BE2C (cell line): Measurements from ENCODE around the gene ACTR1A.

Experiments
- DNase-seq: peaks from one replicate; pipeline ENCODE4 v3.0.0-alpha.2; 2020
- H3K27me3 ChIP-seq: fragments of 250-450 bp; sonication (Bioruptor Pico); 2 replicates; pipeline ENCODE4 v1.5.1; 2020; ENCODE audit warnings: mild to moderate bottlenecking
- H3K36me3 ChIP-seq: fragments of 250-450 bp; sonication (Bioruptor Pico); 2 replicates; pipeline ENCODE4 v1.5.1; 2020; ENCODE audit warnings: mild to moderate bottlenecking
- H3K4me1 ChIP-seq: fragments of 250-450 bp; sonication (Bioruptor Pico); 2 replicates; pipeline ENCODE4 v1.5.1; 2020
- H3K4me3 ChIP-seq: 2 replicates; pipeline ENCODE4 v1.5.1; 2011; ENCODE audit warnings: low read depth, low read length
- H3K9me3 ChIP-seq: fragments of 250-450 bp; sonication (Bioruptor Pico); 2 replicates; pipeline ENCODE4 v1.5.1; 2020
- CTCF ChIP-seq: IDR thresholded peaks from 2 replicates; pipeline ENCODE4 v1.5.1; 2012; ENCODE audit warnings: mild to moderate bottlenecking, low read depth, low read length

Gene ACTR1A

GRCh38 chr10:102522874-102523249 lies 20.4 kb upstream of the ACTR1A start:
- TF ChIP-seq CTCF: no peak
- peaks cover 6% of the 10 kb centered on the region for H3K36me3 ChIP-seq
- no peak overlapping the region for H3K4me3 ChIP-seq
- no peaks in the 10 kb centered on the region; the same call in 1 of the 2 replicates for H3K27me3 ChIP-seq
- DNase-seq: no peak
- H3K4me1 ChIP-seq: no peaks in the 10 kb centered on the region; the same call in 1 of the 2 replicates
- no peaks in the 10 kb centered on the region for H3K9me3 ChIP-seq

GRCh38 chr10:102519246-102519825 lies 16.8 kb upstream of the ACTR1A start:
- H3K27me3 ChIP-seq: no peaks in the 10 kb centered on the region; the same call in 1 of the 2 replicates
- H3K4me3 ChIP-seq: no peak overlapping the region
- no peak for DNase-seq
- H3K9me3 ChIP-seq: no peaks in the 10 kb centered on the region; the same call in 1 of the 2 replicates
- H3K36me3 ChIP-seq: peaks cover 3% of the 10 kb centered on the region
- H3K4me1 ChIP-seq: no peaks in the 10 kb centered on the region; the same call in 1 of the 2 replicates
- no peak for TF ChIP-seq CTCF

GRCh38 chr10:102517553-102517952 lies 15.0 kb upstream of the ACTR1A start:
- Histone ChIP-seq H3K36me3 (peaks cover 1% of the 10 kb centered on the region), H3K4me1 (no peaks in the 10 kb centered on the region; the same call in 1 of the 2 replicates)
- no peak for DNase-seq

GRCh38 chr10:102515724-102516123 lies 13.2 kb upstream of the ACTR1A start:
- peaks cover 10% of the 10 kb centered on the region for H3K36me3 ChIP-seq
- DNase-seq: no peak
- no peaks in the 10 kb centered on the region; the same call in 1 of the 2 replicates for H3K9me3 ChIP-seq
- no peaks in the 10 kb centered on the region for H3K27me3 ChIP-seq
- TF ChIP-seq CTCF: no peak
- no peaks in the 10 kb centered on the region for H3K4me1 ChIP-seq
- no peak overlapping the region for H3K4me3 ChIP-seq

More at GRCh38 chr10:102517553-102517952, 15.0 kb upstream of the ACTR1A start:
- TF ChIP-seq CTCF: no peak
- H3K9me3 ChIP-seq: no peaks in the 10 kb centered on the region; the same call in 1 of the 2 replicates
- H3K4me3 ChIP-seq: no peak overlapping the region
- no peaks in the 10 kb centered on the region for H3K27me3 ChIP-seq

- peaks cover 15% of the 10 kb centered on the region for H3K36me3 ChIP-seq
- no peaks in the 10 kb centered on the region; the same call in 1 of the 2 replicates for H3K9me3 ChIP-seq
- H3K4me1 ChIP-seq: no peaks in the 10 kb centered on the region
- no peak for TF ChIP-seq CTCF
- no peaks in the 10 kb centered on the region for H3K27me3 ChIP-seq
- no peak for DNase-seq
- no peak overlapping the region for H3K4me3 ChIP-seq
These were observed 12.2 kb upstream of the ACTR1A start for GRCh38 chr10:102514487-102515311.
